ENCODE results near the gene RBM47.
"Not testable (repeated sequence)": the region's sequence is repeated elsewhere in the genome, so short reads cannot be mapped to it uniquely, and the experiment has no call there.

DNA sequence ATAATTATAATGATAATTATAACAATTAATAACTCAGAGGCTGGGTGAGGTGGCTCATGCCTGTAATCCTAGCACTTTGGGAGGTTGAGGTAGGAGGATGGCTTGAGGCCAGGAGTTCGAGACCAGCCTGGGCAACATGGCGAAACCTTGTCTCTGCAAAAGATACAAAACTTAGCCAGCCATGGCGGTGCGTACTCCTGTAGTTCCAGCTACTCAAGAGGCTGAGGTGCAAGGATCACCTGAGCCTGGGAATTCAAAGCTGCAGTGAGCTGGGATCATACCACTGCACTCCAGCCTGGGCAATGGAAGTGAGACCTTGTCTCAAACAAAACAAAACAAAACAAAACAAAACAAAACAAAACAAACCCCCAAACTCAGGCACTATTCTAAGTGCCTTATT lies 201.8 kb downstream of the RBM47 start:
- TF ChIP-seq, protein P1, sequence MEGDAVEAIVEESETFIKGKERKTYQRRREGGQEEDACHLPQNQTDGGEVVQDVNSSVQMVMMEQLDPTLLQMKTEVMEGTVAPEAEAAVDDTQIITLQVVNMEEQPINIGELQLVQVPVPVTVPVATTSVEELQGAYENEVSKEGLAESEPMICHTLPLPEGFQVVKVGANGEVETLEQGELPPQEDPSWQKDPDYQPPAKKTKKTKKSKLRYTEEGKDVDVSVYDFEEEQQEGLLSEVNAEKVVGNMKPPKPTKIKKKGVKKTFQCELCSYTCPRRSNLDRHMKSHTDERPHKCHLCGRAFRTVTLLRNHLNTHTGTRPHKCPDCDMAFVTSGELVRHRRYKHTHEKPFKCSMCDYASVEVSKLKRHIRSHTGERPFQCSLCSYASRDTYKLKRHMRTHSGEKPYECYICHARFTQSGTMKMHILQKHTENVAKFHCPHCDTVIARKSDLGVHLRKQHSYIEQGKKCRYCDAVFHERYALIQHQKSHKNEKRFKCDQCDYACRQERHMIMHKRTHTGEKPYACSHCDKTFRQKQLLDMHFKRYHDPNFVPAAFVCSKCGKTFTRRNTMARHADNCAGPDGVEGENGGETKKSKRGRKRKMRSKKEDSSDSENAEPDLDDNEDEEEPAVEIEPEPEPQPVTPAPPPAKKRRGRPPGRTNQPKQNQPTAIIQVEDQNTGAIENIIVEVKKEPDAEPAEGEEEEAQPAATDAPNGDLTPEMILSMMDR (IDR thresholded peaks at IDR 0.05; ENCODE audit: low read depth, low read length): not testable (repeated sequence)
- TF ChIP-seq EZH2phosphoT487 (IDR thresholded peaks at IDR 0.05; ENCODE audit: low read depth): not testable (repeated sequence)
